Measurements from ENCODE around the gene TMPRSS12.
"Not testable (repeated sequence)": the region's sequence is repeated elsewhere in the genome, so short reads cannot be mapped to it uniquely, and the experiment has no call there.

TMPRSS12 gene

DNA sequence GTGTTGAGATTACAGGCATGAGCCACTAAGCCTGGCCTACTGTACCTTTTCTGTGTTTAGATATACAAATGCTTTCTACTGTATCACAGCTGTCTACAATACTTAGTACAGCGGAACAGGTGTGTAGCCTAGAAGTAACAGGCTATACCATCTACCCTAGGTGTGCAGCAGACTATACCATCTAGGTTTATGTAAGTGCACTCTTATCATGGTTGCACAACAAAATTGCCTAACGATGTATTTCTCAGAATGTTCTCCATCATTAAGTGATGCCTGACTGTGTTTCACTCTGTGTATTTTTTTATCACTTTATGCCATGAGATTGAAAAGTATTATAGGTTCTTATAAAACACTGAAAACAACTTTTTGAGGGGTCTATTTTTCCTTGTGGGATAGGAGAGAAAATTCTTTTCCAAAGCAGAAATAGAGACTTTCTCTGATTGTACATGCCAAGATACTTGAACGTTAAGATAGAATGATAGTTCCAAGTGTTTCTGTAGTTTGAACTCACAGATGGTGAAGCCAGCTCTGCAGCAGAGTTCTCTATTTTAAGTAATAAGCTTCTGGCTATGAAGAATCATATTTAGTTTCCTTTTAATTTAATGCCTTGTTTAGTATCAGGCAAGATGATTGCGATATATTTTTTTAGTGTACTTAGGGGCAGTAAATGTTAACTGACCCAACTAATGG lies 17.0 kb downstream of the TMPRSS12 start:
- no peak for DNase-seq

DNA sequence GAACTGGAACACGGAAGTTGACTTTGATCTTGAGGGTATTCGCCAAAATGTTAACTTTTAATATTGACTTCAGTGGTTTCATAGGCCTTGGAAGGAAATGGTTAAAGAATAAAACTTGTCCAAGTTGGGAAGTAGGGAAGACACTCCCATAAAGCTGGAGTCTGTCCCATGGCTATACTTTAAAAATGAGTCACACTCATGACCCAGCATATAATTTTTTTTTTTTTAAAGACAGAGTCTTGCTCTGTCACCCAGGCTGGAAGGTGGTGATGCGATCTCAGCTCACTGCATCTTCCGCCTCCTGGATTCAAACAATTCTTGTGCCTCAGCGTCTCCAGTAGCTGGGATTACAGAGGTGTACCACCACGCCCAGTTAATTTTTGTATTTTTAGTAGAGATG lies 19.6 kb downstream of the TMPRSS12 start:
- no peak for DNase-seq

DNA sequence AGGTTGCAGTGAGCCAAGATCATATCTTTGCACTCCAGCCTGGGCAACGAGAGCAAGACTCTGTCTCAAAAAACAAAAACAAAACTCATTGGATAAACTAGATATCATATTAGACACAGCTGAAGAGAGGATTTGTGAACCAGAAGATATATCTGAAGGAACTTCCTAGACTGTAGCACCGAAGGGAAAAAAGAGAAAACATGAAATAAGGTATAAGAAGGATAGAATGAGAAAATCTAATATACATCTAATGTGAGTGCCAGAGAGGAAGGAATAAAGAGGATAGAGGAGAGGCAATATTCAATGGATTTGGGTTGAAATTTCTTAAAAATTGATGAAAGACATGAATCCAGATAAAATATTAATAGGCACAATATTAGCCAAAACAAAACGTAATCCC lies 22.5 kb downstream of the TMPRSS12 start:
- DNase-seq = no peak

DNA sequence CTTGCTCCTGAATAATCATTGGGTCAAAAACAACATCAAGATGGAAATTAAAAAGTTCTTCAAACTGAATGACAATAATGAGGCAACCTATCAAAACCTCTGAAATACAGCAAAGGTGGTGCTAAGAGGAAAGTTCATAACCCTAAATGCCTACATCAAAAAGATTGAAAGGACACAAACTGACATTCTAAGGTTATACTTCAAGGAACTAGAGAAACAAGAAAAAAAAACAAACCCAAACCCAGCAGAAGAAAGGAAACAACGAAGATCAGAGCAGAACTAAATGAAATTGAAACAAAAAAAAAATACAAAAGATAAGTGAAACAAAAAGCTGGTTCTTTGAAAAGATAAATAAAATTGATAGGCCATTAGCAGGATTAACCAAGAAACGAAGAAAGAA lies 26.2 kb downstream of the TMPRSS12 start:
- not testable (repeated sequence) for DNase-seq

DNA sequence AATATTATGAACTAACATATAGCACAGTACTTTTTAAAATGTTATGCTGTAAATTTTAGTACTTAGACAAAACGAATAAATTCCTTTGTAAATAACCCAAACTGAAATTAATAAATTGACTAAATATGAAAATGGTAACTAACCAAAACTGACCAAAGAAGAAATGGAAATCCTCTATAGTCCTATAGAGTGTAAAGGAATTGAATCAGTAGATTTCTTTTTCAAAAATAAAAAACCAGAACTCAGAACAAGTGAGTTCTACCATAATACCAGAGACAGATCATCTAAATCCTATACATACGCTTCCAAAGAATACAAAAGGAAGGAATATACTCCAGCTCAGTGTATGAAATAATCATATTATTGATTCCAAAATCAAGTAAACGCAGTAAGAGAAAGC lies 39.8 kb downstream of the TMPRSS12 start:
- no peak for DNase-seq

DNA sequence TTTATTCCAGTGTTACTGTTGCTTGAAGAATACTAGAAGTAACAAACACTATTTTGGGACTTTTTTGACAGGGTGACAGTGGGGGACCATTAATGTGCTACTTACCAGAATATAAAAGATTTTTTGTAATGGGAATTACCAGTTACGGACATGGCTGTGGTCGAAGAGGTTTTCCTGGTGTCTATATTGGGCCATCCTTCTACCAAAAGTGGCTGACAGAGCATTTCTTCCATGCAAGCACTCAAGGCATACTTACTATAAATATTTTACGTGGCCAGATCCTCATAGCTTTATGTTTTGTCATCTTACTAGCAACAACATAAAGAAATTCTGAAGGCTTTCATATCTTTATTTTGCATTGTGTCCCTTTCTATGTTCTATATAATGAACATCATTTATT lies 44.5 kb downstream of the TMPRSS12 start:
- no peak for DNase-seq

DNA sequence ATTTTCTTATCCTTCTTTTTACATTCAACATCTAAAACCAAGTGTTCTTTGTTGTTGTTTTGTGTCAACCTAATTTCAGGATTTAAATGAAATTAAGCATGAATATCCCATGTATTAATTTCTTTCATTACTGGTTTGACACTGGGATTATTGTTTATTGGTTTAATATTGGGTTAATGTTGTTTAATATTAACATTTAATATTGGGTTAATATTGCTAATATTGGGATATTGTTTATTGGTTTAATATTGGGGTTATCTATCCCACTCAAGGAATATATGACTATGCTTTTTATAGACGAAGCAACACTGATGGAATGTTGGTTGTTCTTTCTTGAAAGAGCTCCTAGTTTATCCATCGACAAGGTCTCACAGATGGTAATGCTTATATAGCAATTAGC lies 45.9 kb downstream of the TMPRSS12 start:
- DNase-seq = no peak

DNA sequence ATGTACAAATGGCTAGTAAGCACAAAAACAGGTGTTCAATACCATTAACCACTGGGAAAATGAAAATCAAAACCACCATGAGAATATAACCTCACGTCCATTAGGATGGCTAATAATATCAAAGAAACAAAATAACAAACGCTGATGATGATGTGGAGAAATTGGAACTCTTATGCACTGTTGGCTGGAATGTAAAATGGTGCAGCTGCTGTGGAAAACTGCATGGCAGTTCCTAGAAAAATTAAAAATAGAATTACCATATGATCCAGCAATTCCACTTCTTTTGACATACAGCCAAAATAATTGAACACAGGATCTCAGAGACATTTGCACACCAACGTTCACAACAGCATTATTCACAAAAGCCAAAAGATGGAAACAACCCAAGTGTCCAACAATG lies 51.5 kb downstream of the TMPRSS12 start:
- no peak for DNase-seq

DNA sequence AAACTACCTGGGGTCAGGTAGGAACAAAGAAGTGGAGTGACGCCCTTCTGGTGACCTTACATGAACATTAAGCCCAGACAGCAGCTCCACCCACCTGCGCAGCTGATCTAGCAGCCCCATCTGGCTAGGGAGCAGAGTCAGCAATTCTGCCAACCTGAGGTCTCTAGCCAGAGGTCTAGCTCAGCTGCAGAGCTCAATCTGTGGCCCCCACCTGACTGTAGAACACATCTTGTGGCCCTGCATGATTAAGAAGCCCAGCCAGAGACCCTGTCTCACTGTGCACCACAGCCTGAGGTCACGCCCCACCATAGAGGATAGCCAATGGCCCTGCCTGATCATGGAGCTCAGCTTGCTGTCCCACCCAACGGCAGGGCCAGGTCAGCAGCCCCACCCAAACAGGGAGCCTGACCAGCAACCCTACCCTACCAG lies 59.0 kb downstream of the TMPRSS12 start:
- no peak for DNase-seq

DNA sequence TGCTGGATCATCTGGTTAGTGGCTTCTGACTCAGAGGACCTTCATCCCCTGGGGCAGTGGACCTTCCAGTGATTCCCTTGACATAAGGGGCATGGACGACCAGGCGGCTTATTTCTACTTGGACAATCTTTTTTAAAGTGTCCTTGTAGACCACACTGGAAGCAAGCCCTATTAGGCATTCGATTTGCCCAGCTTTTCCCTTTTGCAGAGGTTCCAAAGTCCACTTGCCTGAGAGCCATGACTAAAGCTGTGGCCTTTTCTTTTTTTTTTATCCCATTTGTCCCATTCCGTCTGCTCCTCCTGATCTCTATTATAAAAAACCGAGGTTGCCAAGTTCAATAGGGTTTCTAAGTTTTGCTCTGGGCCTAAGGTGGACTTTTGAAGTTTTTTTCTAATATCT lies 65.8 kb downstream of the TMPRSS12 start:
- not testable (repeated sequence) for DNase-seq

DNA sequence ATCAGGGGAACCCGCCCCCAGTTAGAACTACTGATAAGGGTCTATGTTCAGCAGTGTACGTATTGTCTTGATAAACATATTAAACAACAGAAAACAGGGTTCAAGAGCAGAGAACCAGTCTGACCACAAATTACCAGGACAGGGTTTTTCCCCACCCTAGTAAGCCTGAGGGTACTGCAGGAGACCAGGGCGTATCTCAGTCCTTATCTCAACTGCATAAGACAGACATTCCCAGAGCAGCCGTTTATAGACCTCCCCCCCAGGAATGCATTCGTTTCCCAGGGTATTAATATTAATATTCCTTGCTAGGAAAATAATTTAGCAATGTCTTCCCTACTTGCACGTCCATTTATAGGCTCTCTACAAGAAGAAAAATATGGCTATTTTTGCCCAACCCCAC lies 69.6 kb downstream of the TMPRSS12 start:
- DNase-seq = not testable (repeated sequence)

DNA sequence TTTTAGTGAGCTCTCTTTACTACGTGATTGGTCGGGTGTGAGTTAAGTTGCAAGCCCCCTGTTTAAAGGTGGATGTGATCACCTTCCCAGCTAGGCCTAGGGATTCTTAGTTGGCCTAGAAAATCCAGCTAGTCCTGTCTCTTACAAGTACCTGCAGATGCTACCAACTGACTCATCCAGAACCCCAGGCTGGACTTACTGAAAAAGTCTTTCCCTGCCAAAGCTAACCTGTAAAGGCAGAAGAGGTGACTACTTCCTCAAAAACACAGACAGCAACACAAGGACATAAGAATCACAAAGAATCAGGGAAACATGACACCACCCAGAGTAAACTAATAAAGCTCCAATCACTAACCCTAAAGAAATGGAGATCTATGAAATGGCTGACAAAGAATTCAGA lies 70.5 kb downstream of the TMPRSS12 start:
- DNase-seq = no peak

DNA sequence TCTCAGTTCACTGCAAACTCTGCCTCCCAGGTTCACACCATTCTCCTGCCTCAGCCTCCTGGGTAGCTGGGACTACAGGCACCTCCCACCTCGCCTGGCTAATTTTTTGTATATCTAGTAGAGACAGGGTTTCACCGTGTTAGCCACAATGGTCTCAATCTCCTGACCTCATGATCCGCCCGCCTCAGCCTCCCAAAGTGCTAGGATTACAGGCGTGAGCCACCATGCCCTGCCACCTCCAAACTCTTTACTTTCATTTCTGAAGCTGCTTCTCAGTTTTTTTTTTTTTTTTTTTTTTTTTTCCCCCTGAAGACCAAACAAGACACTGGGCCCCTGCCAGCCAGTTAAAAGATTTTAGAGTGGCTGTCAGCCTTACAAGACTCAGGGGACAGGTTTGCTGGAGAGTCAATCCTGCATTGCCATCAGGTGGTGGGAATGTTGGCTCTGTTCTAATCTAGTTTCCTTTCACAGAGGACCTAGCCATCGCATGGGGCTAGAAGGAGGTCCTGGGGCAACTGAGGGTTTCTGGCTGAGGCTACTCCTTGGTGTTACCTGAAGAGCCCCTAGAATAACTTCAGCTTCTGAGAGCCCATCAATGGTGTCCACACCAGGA lies 72.3 kb downstream of the TMPRSS12 start:
- DNase-seq = no peak

DNA sequence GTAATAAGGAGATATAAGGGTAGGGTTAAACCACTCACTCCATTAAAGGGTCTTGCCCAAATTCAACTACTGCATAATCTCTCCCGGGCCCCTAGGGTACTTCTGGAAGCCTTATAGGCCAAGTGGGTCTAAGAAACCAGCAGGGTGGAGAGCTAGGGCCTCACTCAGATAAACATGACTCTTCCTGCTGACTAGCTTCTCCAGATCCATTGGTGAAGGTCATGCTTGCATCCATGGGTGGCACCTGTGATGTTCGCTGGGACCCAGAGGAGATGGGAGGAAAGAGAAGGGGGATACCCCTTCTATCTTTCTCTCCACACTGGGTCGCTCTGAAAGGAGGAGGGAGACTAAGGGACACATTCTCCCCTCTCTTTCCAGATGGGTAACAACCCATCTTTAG lies 73.6 kb downstream of the TMPRSS12 start:
- no peak for DNase-seq

DNA sequence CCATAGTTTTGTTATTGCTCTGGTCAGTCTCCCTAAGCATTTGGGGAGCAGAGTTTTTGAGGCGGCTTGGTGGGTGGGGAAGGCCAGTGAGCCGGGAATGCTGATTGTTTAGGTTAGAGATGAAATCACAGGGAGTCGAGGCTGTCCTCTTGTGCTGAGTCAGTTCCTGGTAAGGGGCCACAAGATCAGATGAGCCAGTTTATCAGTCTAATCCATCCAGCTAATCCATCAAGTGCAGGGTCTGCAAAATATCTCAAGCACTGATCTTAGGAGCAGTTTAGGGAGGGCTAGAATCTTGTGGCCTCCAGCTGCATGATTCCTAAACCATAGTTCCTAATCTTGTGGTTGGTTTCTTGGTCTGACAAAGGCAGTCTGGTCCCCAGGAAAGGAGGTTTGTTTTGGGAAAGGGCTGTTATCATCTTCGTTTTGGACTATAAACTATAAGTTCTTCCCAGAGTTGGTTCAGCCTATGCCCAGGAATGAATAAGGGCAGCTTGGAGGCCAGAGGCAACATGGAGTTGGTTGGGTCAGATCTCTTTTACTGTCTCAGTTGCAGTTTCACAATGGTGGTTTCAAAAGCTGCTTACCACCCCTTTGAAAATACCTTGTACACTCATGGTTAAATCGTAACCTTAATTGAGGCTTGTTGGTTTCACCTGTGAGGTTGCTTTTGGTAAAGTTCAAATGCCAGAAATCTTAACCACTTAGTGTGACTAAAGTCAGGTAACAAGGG lies 76.0 kb downstream of the TMPRSS12 start:
- DNase-seq = no peak

DNA sequence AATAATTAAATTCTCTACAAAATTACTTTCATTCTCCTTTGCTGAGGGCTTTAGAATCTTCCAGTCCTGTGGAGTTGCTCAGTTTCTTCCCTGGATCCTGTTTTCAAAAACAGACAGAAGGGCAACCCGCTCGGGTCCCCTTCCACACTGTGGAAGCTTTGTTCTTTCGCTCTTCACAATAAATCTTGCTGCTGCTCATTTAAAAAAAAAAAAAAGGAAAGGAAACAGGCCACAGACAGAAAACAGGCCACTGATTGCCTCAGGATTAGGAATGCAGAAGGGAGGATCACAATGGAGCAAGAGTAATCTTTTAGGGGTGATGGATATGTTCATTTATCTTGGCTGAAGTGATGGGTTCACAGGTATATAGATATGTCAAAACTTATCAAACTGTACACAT lies 80.1 kb downstream of the TMPRSS12 start:
- DNase-seq = no peak

DNA sequence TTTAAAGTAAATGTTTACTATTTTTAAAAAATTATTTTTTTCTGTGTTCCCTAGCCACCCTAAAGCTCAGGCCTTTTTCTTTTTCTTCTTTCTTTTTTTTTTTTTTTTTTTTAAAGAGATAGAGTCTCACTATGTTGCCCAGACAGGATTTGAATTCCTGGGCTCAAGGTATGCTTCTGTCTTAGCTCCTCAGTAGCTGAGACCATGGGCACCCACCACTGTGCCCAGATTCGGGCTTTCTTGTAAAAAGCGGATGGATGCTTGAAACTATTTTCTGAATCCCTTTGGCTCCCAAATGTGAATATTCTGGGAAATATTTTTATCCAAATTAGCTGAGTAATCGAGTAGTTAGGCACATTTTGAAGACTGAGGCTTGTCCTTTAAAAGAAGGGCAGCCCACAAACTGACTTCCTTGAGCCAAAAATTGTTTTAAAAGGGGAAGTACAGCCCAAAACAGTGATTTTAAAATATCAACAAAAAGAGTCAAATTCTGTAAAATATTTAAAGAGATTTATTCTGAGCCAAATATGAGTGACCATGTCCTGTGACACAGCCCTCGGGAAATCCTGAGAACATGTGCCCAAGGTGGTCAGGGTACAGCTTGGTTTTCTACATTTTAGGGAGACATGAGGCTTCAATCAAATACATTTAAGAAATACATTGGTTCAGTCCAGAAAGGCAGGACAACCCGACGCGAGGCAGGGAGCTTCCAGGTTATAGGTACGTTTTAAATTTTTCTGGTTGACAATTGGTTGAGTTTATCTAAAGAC lies 80.8 kb downstream of the TMPRSS12 start:
- no peak for DNase-seq

DNA sequence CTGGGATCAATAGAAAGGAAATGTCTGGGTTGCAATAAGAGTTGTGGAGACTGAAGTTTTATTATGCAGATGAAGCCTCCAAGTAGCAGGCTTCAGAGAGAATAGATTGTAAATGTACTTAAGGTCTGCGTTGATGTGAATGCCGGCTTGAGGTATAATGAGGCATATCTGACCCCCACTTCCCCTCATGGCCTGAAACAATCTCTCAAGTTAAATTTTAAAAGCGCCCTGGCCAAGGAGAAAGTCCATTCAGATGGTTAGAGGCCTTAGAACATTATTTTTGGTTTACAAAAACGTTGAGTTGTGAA lies 81.4 kb downstream of the TMPRSS12 start:
- DNase-seq = no peak

DNA sequence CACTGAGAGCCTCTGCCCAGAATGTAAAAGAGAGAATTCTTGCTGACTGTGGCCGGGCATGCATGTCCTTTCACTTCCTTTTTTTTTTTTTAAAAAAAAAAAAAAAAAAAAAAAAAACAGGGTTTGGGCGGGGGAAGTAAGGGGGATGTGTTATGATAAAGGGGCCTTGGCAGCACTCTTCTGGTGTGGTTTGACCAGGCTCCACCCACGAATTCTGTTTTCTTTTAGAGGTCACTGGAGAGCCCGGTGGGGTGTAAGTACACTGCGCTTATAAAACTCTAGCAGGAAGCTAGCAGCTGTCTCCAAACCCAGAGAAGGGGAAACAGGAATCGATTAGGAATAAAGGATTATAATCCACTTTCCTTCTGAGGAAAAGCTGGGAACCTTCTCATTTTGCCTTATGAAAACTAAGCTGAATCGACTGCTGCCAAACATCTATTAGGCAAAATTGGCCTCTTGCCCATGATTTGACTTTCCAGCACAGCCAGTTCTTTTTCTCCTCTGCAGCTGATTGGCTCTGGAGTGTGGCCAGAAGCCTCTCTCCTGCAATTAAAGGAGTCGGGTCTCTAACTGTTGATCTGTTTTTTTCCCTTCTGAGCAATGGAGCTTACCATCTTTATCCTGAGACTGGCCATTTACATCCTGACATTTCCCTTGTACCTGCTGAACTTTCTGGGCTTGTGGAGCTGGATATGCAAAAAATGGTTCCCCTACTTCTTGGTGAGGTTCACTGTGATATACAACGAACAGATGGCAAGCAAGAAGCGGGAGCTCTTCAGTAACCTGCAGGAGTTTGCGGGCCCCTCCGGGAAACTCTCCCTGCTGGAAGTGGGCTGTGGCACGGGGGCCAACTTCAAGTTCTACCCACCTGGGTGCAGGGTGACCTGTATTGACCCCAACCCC lies 82.0 kb downstream of the TMPRSS12 start:
- no peak for DNase-seq

DNA sequence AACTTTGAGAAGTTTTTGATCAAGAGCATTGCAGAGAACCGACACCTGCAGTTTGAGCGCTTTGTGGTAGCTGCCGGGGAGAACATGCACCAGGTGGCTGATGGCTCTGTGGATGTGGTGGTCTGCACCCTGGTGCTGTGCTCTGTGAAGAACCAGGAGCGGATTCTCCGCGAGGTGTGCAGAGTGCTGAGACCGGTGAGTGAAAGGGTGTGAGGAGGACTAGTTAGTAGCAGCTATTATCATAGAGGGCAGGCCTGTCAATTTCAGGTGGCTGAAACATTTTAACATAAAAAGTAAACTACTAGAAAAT lies 82.6 kb downstream of the TMPRSS12 start:
- DNase-seq = no peak

DNA sequence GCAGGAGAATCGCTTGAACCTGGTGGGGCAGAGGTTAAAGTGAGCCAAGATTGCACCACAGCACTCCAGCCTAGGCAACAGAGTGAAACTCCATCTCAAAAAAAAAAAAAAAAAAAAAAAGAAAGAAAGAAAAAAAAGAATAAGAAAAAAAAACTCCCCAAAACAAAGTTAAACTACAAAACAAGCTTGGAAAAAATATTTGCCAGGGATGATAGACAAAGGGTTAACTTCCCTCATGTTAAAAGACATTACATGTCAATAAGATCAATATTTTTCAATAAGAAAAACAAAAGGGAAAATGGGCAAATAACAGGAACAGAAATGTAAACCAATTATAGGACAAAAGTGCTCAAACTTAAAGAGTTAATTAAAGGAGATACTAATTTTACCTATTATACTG lies 83.2 kb downstream of the TMPRSS12 start:
- DNase-seq = no peak

DNA sequence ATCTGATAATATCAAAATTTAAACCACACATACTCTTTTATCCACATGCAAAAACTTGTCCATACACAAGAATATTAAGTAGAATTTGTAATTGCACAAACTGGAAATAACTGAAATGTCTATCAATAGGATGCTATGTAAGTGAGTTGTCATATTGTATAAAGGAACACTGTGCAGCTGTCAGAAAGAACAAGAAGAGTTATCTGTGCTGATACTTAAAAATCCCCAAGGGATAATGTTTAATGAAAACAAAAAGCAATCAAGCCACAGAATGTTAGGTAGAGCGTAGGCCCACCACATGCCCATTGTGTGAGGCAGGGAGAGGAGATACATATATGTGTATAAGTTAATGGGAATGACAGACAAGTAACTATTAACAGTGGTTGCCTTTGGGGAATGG lies 83.7 kb downstream of the TMPRSS12 start:
- no peak for DNase-seq

DNA sequence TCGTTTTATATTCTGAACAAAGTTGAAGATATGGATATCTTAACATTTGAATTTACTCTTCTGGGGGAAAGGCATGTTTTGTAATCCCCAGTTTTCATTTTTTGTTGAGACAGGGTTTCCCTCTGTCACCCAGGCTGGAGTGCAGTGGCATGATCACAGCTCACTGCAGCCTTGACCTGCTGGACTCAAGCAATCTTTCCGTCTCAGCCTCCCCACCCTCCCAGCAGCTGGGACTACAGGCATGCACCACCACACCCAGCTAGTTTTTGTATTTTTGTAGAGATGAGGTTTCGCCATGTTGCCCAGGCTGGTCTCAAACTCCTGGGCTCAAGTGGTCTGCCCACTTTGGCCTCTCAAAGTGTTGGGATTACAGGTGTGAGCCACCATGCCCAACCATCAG lies 84.2 kb downstream of the TMPRSS12 start:
- not testable (repeated sequence) for DNase-seq
